Natural killer cell (primary cell): ENCODE results near the gene TSPAN2. TPM values are rescaled to one million over a fixed set of nuclear protein-coding genes. Genes with fewer than 3 reads are reported as not detected.
A peak's percentile ranks its signal among the peaks of the same experiment; 100 is the strongest.

Experiments
- ATAC-seq, 3 donors: fragments of 150-1000 bp in 2 of 3; fragments of 200-7000 bp in 1 of 3; cut with Tn5 transposase; 1 replicate in 1 of 3; 2 replicates in 2 of 3; pipeline ENCODE4 v1.10.0; 2021; ENCODE audit warnings: mild to moderate bottlenecking in 2 of 3, moderate library complexity in 2 of 3
- DNase-seq, 2 donors: peaks; one replicate each; pipeline versions ENCODE4 v3.0.0 to v3.0.0-alpha.2; 2013 to 2021; ENCODE audit warnings: mixed read lengths in 1 of 2
- H3K27ac ChIP-seq: one replicate; pipeline ENCODE4 v1.5.1; 2013; ENCODE audit warnings: mild to moderate bottlenecking, low read length
- H3K27me3 ChIP-seq: one replicate; pipeline ENCODE4 v1.6.1; 2013; ENCODE audit warnings: low read length; ENCODE audit not compliant: control insufficient read depth, insufficient read depth
- H3K36me3 ChIP-seq: one replicate; pipeline ENCODE4 v1.6.1; 2013; ENCODE audit warnings: low read length; ENCODE audit not compliant: control insufficient read depth, insufficient read depth
- H3K4me1 ChIP-seq: one replicate; pipeline ENCODE4 v1.6.1; 2013; ENCODE audit warnings: low read length; ENCODE audit not compliant: control insufficient read depth, insufficient read depth
- H3K4me3 ChIP-seq: one replicate; pipeline ENCODE4 v1.5.1; 2013; ENCODE audit warnings: low read length
- H3K9me3 ChIP-seq: one replicate; pipeline ENCODE4 v1.6.1; 2013; ENCODE audit warnings: low read length; ENCODE audit not compliant: control insufficient read depth, insufficient read depth
- H3K27ac Mint-ChIP-seq, 2 donors: one replicate each; pipeline ENCODE4 v1.8.0; 2022; ENCODE audit warnings: mild to moderate bottlenecking in 2 of 2, mixed read lengths in 2 of 2, moderate library complexity in 1 of 2
- H3K27me3 Mint-ChIP-seq, 2 donors: one replicate each; pipeline ENCODE4 v1.8.0; 2022; ENCODE audit warnings: low read depth in 2 of 2, mixed read lengths in 2 of 2
- H3K36me3 Mint-ChIP-seq: one replicate; pipeline ENCODE4 v1.8.0; 2022; ENCODE audit warnings: mixed read lengths
- H3K4me1 Mint-ChIP-seq, 2 donors: one replicate each; pipeline ENCODE4 v1.8.0; 2022; ENCODE audit warnings: mixed read lengths in 2 of 2
- H3K4me3 Mint-ChIP-seq: one replicate; pipeline ENCODE4 v1.8.0; 2022; ENCODE audit warnings: mild to moderate bottlenecking, moderate library complexity, mixed read lengths
- H3K9me3 Mint-ChIP-seq, 2 donors: one replicate each; pipeline ENCODE4 v1.8.0; 2022; ENCODE audit warnings: mixed read lengths in 2 of 2
- WGBS: methylation state at CpG from one replicate; pipeline ENCODE4 v1.1.7; 2013; ENCODE audit warnings: missing lambda C conversion rate; ENCODE audit not compliant: insufficient coverage; 5-methylcytosine and 5-hydroxymethylcytosine counted together
- intact Hi-C: fragments of 100-400 bp; cut with micrococcal nuclease; formaldehyde crosslinking; loops from one replicate; pipeline ENCODE4 v1.14.2; 2022
- total RNA-seq, 4 donors: library from RNA; stranded (reverse); fragments of 120-200 nt in 1 of 4; gene quantifications; one replicate each; pipeline versions ENCODE4 v1.2.3 to v1.2.4, GENCODE V29; 2013 to 2022
- TF ChIP-seq, protein P1 (sequence below): fragments of 200-600 bp; IDR thresholded peaks from one replicate; pipeline ENCODE4 v1.8.0; 2022; ENCODE audit warnings: antibody characterized with exemption

TSPAN2 gene
- total RNA-seq, 3 donors from 2014 or later (not counting 1 experiment from before 2014, with no cell fraction given): 17.1 to 41.4 (median 28.6) TPM

DNA sequence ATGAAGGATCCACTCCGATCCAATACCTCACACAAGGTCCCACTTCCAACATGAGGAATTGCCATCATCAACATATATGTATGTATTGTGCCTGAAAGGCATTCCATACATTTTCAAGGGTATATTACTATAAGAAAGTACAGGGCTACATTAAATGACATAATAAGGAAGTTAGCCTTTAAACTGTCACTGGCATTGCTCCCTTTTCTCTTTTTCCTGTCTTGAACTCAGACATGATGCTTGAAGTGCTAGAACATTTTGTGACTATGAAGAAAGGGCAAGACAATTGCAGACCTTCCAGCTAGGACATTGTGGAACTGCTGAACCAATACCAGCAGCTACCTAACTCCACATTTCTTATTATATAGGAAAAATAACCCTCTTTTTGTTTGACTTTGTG, 2.9 kb upstream of the TSPAN2 start:
- no CpG with 5 or more reads among the region's 1 CpG for WGBS
- ATAC-seq (no peak), DNase-seq (no peak)
- H3K27me3 Mint-ChIP-seq: no peaks in the 10 kb centered on the region
- no peaks in the 10 kb centered on the region for H3K36me3 Mint-ChIP-seq
- H3K36me3 ChIP-seq: no peaks in the 10 kb centered on the region
- peaks cover 46 to 47% of the 10 kb centered on the region in 2 donors for H3K4me1 Mint-ChIP-seq
- H3K27ac ChIP-seq: no peak overlapping the region
- H3K9me3 ChIP-seq: no peaks in the 10 kb centered on the region
- no peaks in the 10 kb centered on the region for H3K9me3 Mint-ChIP-seq
- no peak overlapping the region for H3K4me3 ChIP-seq
- intact Hi-C loops: loop anchor here (10.0 kb wide), 2 partner anchors 307 to 747 kb away; partner anchors contain the start of gene SIKE1
- H3K4me3 Mint-ChIP-seq: no peak overlapping the region
- peaks cover 25% of the 10 kb centered on the region for H3K4me1 ChIP-seq
- H3K27me3 ChIP-seq: no peaks in the 10 kb centered on the region
- TF ChIP-seq, protein P1, sequence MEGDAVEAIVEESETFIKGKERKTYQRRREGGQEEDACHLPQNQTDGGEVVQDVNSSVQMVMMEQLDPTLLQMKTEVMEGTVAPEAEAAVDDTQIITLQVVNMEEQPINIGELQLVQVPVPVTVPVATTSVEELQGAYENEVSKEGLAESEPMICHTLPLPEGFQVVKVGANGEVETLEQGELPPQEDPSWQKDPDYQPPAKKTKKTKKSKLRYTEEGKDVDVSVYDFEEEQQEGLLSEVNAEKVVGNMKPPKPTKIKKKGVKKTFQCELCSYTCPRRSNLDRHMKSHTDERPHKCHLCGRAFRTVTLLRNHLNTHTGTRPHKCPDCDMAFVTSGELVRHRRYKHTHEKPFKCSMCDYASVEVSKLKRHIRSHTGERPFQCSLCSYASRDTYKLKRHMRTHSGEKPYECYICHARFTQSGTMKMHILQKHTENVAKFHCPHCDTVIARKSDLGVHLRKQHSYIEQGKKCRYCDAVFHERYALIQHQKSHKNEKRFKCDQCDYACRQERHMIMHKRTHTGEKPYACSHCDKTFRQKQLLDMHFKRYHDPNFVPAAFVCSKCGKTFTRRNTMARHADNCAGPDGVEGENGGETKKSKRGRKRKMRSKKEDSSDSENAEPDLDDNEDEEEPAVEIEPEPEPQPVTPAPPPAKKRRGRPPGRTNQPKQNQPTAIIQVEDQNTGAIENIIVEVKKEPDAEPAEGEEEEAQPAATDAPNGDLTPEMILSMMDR: no peak
- H3K27ac Mint-ChIP-seq: no peak overlapping the region

DNA sequence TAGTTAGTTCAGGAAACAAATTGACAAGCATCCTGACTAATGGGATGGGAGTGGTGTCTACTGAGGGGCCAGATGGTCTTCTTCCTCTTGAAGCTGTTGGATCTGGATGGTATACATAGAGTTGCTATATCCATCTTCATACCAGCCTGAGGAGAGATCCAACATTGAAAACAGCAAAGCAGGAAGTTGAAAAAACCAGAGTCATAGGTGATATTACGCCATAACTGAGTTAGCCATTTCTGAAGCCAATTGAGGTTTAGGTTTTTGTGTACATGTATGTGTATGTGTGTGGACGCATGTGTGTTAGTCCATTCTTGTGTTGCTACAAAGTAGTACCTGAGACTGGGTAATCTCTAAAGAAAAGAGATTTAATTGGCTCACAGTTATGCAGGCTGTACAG, 2.3 kb upstream of the TSPAN2 start:
- 90% methylated on average over 2 of the region's 2 CpGs for WGBS
- TF ChIP-seq, protein P1: no peak
- Mint-ChIP-seq H3K36me3 (no peaks in the 10 kb centered on the region), H3K9me3 (no peaks in the 10 kb centered on the region), H3K4me3 (no peak overlapping the region), H3K27ac (peak overlapping the region in 1 of 2 donors; percentile 20), H3K4me1 (peaks cover 49% of the 10 kb centered on the region in 2 donors), H3K27me3 (no peaks in the 10 kb centered on the region)
- H3K4me3 ChIP-seq: no peak overlapping the region
- H3K27ac ChIP-seq: no peak overlapping the region
- intact Hi-C loops: loop anchor here (10.0 kb wide), 2 partner anchors 307 to 747 kb away; partner anchors contain the start of gene SIKE1
- H3K4me1 ChIP-seq: peaks cover 31% of the 10 kb centered on the region
- H3K36me3 ChIP-seq: no peaks in the 10 kb centered on the region
- no peaks in the 10 kb centered on the region for H3K9me3 ChIP-seq
- ATAC-seq (no peak), DNase-seq (no peak)
- no peaks in the 10 kb centered on the region for H3K27me3 ChIP-seq

DNA sequence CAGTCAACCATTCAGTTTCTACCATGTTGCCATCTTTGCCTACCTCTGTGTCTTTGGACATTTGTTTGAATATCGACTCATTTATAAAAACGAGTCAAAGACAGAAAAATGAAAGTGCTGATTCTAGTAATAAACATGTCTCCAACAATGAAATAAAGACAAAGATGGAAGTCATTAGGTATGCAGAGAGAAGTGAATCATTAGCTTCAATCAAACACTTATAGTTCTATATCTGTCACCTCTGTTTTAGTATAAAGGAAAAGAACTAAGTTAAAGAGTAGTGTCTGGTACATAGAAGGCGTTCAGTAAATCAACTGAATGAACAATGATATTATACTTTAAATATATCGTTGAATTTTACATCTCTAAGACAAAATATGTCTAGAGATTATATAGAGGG, 1.7 kb upstream of the TSPAN2 start:
- ATAC-seq (no peak), DNase-seq (no peak)
- H3K36me3 ChIP-seq: no peaks in the 10 kb centered on the region
- no peak overlapping the region for H3K27ac ChIP-seq
- H3K4me1 ChIP-seq: peaks cover 35% of the 10 kb centered on the region
- peaks cover 49 to 56% of the 10 kb centered on the region in 2 donors for H3K4me1 Mint-ChIP-seq
- intact Hi-C loops: loop anchor here (10.0 kb wide), 2 partner anchors 306 to 746 kb away; partner anchors contain the start of gene SIKE1
- H3K27me3 Mint-ChIP-seq: no peaks in the 10 kb centered on the region
- H3K4me3 Mint-ChIP-seq: peak overlapping the region; percentile 49
- no peaks in the 10 kb centered on the region for H3K9me3 Mint-ChIP-seq
- WGBS: no CpG with 5 or more reads among the region's 4 CpGs
- H3K4me3 ChIP-seq: no peak overlapping the region
- no peaks in the 10 kb centered on the region for H3K27me3 ChIP-seq
- TF ChIP-seq, protein P1: no peak
- H3K36me3 Mint-ChIP-seq: no peaks in the 10 kb centered on the region
- no peaks in the 10 kb centered on the region for H3K9me3 ChIP-seq
- H3K27ac Mint-ChIP-seq: peak overlapping the region; percentile 80

DNA sequence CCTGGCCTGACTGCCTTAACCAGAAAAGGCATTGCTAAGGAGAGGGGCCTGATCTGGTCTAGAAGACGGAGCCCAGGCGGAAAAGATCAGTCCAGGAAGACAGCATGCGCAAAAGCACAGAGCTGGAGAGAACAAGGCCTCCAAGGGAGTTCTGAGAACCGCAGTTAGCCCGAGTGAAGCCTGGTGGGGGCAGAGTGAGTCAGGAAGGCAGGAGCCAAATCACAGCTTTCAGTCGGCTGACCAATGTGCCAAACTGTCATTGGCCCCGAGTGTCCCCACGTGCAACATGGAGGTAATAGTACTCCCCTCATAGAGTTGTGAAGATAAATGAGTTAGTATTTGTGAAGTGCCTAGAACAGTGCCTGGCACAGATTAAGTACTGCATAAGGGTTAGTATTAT, 1.2 kb upstream of the TSPAN2 start:
- Histone ChIP-seq H3K36me3 (no peaks in the 10 kb centered on the region), H3K4me3 (no peak overlapping the region), H3K9me3 (no peaks in the 10 kb centered on the region), H3K4me1 (peaks cover 38% of the 10 kb centered on the region), H3K27me3 (no peaks in the 10 kb centered on the region), H3K27ac (peak overlapping the region; percentile 68)
- Mint-ChIP-seq H3K4me3 (peak overlapping the region; percentile 88), H3K36me3 (no peaks in the 10 kb centered on the region), H3K4me1 (peaks cover 53 to 58% of the 10 kb centered on the region in 2 donors), H3K27me3 (no peaks in the 10 kb centered on the region), H3K9me3 (no peaks in the 10 kb centered on the region), H3K27ac (peak overlapping the region; percentile 80)
- intact Hi-C loops: loop anchor here (10.0 kb wide), 2 partner anchors 306 to 746 kb away; partner anchors contain the start of gene SIKE1
- TF ChIP-seq, protein P1: no peak
- ATAC-seq: no peak
- no peak for DNase-seq
- 80% methylated on average over 8 of the region's 8 CpGs for WGBS
